ENCODE measurements around the gene SUMO2. TPM values are rescaled to one million over a fixed set of nuclear protein-coding genes. Genes with fewer than 3 reads are reported as not detected.
A peak's percentile ranks its signal among the peaks of the same experiment; 100 is the strongest.

SUMO2 gene
- total and polyA plus RNA-seq, 2 of the 13 experiments (the other 11 are each of a cell fraction or from before 2014, with no cell fraction given): 337 to 553 TPM

GRCh38 chr17:75182569-75183436 is at the start of gene SUMO2 (continued):
- TF ChIP-seq NCOA5 (CRISPR knock-in tag; IDR thresholded peaks at IDR 0.05) (no peak), CEBPB (IDR thresholded peaks at IDR 0.05; ENCODE audit: borderline replicate concordance, low read depth, low read length) (peak; percentile 61; the same call in 1 of the 2 replicates), CSRNP1 (CRISPR knock-in tag; IDR thresholded peaks at IDR 0.05) (peak; percentile 89; the same call in 1 of the 2 replicates), ZNF552 (CRISPR knock-in tag; IDR thresholded peaks at IDR 0.05; ENCODE audit: borderline replicate concordance) (0 out of 2 replicates have a peak, but pooled peaks have one; percentile 13), ZNF331 (CRISPR knock-in tag; IDR thresholded peaks at IDR 0.05) (peak; percentile 15), ZNF660 (CRISPR knock-in tag; IDR thresholded peaks at IDR 0.05; ENCODE audit: borderline replicate concordance, low read depth) (no peak), MBD4 (IDR thresholded peaks at IDR 0.05; ENCODE audit: borderline replicate concordance, low read length) (no peak), RAD21 (CRISPR knock-in tag; IDR thresholded peaks at IDR 0.05) (peak; percentile 61; the same call in 1 of the 2 replicates), ZFP91 (CRISPR knock-in tag; IDR thresholded peaks at IDR 0.05; ENCODE audit: borderline replicate concordance) (no peak; the same call in 1 of the 2 replicates), CTCF (CRISPR knock-in tag; IDR thresholded peaks at IDR 0.05) (peak; percentile 12; the same call in 1 of the 2 replicates), NR3C1 (CRISPR knock-in tag; IDR thresholded peaks at IDR 0.05) (no peak), ZSCAN20 (CRISPR knock-in tag; IDR thresholded peaks at IDR 0.05; ENCODE audit: borderline replicate concordance) (peak; percentile 37; the same call in 1 of the 2 replicates), NFKB2 (CRISPR knock-in tag; IDR thresholded peaks at IDR 0.05; ENCODE audit: borderline replicate concordance) (peak; percentile 81; the same call in 1 of the 2 replicates), MXI1 (IDR thresholded peaks at IDR 0.05; ENCODE audit: borderline replicate concordance, low read depth, low read length) (peak; percentile 75; the same call in 2 of the 3 replicates), KMT2A (CRISPR knock-in tag; IDR thresholded peaks at IDR 0.05) (peak; percentile 87), ARHGAP35 (CRISPR knock-in tag; IDR thresholded peaks at IDR 0.05; ENCODE audit: borderline replicate concordance) (no peak), SPEN (CRISPR knock-in tag; IDR thresholded peaks at IDR 0.05; ENCODE audit: low read depth) (peak; percentile 57; the same call in 1 of the 2 replicates), HOMEZ (CRISPR knock-in tag; IDR thresholded peaks at IDR 0.05; ENCODE audit: low read depth) (no peak), GMEB2 (CRISPR knock-in tag; IDR thresholded peaks at IDR 0.05; ENCODE audit: low read depth) (peak; percentile 96), NR2F6 (IDR thresholded peaks at IDR 0.05) (no peak), NR2F6 (CRISPR knock-in tag; IDR thresholded peaks at IDR 0.05) (peak; percentile 33)

Data from HepG2 (cell line).